Lower lobe of right lung (tissue), 2 donors: Measurements from ENCODE around the gene PSME4. TPM values are rescaled to one million over a fixed set of nuclear protein-coding genes. Genes with fewer than 3 reads are reported as not detected.

ENCODE experiments used
- ATAC-seq, 2 donors: fragments of 200-7000 bp; cut with Tn5 transposase; one replicate each; pipeline ENCODE4 v1.9.1; 2020 to 2022; ENCODE audit warnings: mild to moderate bottlenecking in 2 of 2, moderate library complexity in 2 of 2
- DNase-seq: peaks from one replicate; pipeline ENCODE4 v3.0.0-alpha.2; 2020
- H3K27ac ChIP-seq: fragments of 200-600 bp; one replicate; pipeline ENCODE4 v1.8.0; 2022
- H3K27me3 ChIP-seq: fragments of 200-600 bp; one replicate; pipeline ENCODE4 v1.8.0; 2022; ENCODE audit warnings: low read depth
- H3K36me3 ChIP-seq: fragments of 200-600 bp; one replicate; pipeline ENCODE4 v1.8.0; 2022; ENCODE audit warnings: mild to moderate bottlenecking
- H3K4me1 ChIP-seq: fragments of 200-600 bp; one replicate; pipeline ENCODE4 v1.8.0; 2022
- H3K4me3 ChIP-seq: fragments of 200-600 bp; one replicate; pipeline ENCODE4 v1.8.0; 2022; ENCODE audit warnings: mild to moderate bottlenecking
- H3K9me3 ChIP-seq: fragments of 200-600 bp; one replicate; pipeline ENCODE4 v1.8.0; 2022
- CTCF ChIP-seq: fragments of 200-600 bp; IDR thresholded peaks from one replicate; pipeline ENCODE4 v1.8.0; 2022; ENCODE audit warnings: antibody characterized with exemption, mild to moderate bottlenecking
- intact Hi-C: fragments of 100-400 bp; cut with DNase I; formaldehyde crosslinking; loops from one replicate; pipeline ENCODE4 v1.11.0; 2022
- microRNA-seq: library from miRNA; unstranded; fragments of <30 nt; microRNA quantifications from one replicate; pipeline ENCODE4 v1.2.0, GENCODE V29; 2020; ENCODE audit warnings: borderline number of aligned reads
- total RNA-seq: library from RNA; stranded (reverse); fragmentation: NEBNext Ultra II Directional; extraction: Animal tissue kit (Norgen Biotek cat#: 25700); gene quantifications from one replicate; pipeline ENCODE4 v1.2.1, GENCODE V29; 2021
- donor health status: DM: no; HTN: yes; CAD: no; lungs with severe emphysema.

Gene PSME4
- total RNA-seq, 1 donor from 2014 or later: 42.9 TPM

- DNase-seq: no peak
- Histone ChIP-seq H3K27me3 (no peaks in the 10 kb centered on the region), H3K36me3 (peaks cover 61% of the 10 kb centered on the region), H3K27ac (no peak overlapping the region), H3K4me3 (no peak overlapping the region), H3K4me1 (no peaks in the 10 kb centered on the region), H3K9me3 (no peaks in the 10 kb centered on the region)
- intact Hi-C loops: no loop called here
- ATAC-seq: no peak
- no peak for TF ChIP-seq CTCF
Observed at GRCh38 chr2:53818854-53819435, 151.8 kb downstream of the PSME4 start.

Small RNA genes within 50 kb of the gene (microRNA-seq; reads per million reads assigned to microRNA genes)
- gene MIR3682: not detected

Other genes starting within 250 kb of the PSME4 start
- gene CHAC2, start 203.2 kb downstream of the PSME4 start, total RNA-seq: 1.6 TPM
- gene ASB3, start 184.0 kb downstream of the PSME4 start, total RNA-seq: 35.0 TPM
- 59.7 TPM for gene ERLEC1, start 183.9 kb downstream of the PSME4 start, total RNA-seq
- 3.2 TPM for gene GPR75, start 111.0 kb downstream of the PSME4 start, total RNA-seq
- 15.3 TPM for gene ACYP2, start 144.6 kb upstream of the PSME4 start, total RNA-seq